ENCODE data around the gene PHF3.
"Not testable (repeated sequence)": the region's sequence is repeated elsewhere in the genome, so short reads cannot be mapped to it uniquely, and the experiment has no call there.

Gene PHF3

GRCh38 chr6:63709148-63709547 is 73.5 kb downstream of the PHF3 start:
- DNase-seq = no peak

- DNase-seq = no peak
Observed at GRCh38 chr6:63713332-63713731, 77.7 kb downstream of the PHF3 start.

GRCh38 chr6:63714091-63714490 is 78.5 kb downstream of the PHF3 start:
- DNase-seq = no peak

GRCh38 chr6:63716169-63716568 is 80.6 kb downstream of the PHF3 start:
- no peak for DNase-seq

- no peak for DNase-seq
Observed at GRCh38 chr6:63721181-63721580, 85.6 kb downstream of the PHF3 start.

GRCh38 chr6:63724721-63725120 is 89.1 kb downstream of the PHF3 start:
- DNase-seq = no peak

GRCh38 chr6:63730311-63730710 is 94.7 kb downstream of the PHF3 start:
- DNase-seq = no peak

- no peak for DNase-seq
Observed at GRCh38 chr6:63731930-63732329, 96.3 kb downstream of the PHF3 start.

GRCh38 chr6:63732336-63732735 is 96.7 kb downstream of the PHF3 start:
- no peak for DNase-seq

- DNase-seq = no peak
Observed at GRCh38 chr6:63734923-63735322, 99.3 kb downstream of the PHF3 start.

GRCh38 chr6:63738190-63738589 is 102.6 kb downstream of the PHF3 start:
- not testable (repeated sequence) for DNase-seq

- DNase-seq = no peak
Observed at GRCh38 chr6:63739094-63739687, 103.6 kb downstream of the PHF3 start.

GRCh38 chr6:63740709-63741108 is 105.1 kb downstream of the PHF3 start:
- no peak for DNase-seq

GRCh38 chr6:63742060-63742459 is 106.5 kb downstream of the PHF3 start:
- DNase-seq = no peak

- DNase-seq = no peak
Observed at GRCh38 chr6:63743691-63744090, 108.1 kb downstream of the PHF3 start.

GRCh38 chr6:63744810-63745209 is 109.2 kb downstream of the PHF3 start:
- DNase-seq = no peak

- DNase-seq = no peak
Observed at GRCh38 chr6:63745784-63746183, 110.2 kb downstream of the PHF3 start.

GRCh38 chr6:63750400-63750799 is 114.8 kb downstream of the PHF3 start:
- DNase-seq = no peak

GRCh38 chr6:63757275-63757674 is 121.7 kb downstream of the PHF3 start:
- not testable (repeated sequence) for DNase-seq

- DNase-seq = no peak
Observed at GRCh38 chr6:63757826-63758225, 122.2 kb downstream of the PHF3 start.

GRCh38 chr6:63759605-63760105 is 124.1 kb downstream of the PHF3 start:
- no peak for DNase-seq

GRCh38 chr6:63760199-63760598 is 124.6 kb downstream of the PHF3 start:
- no peak for DNase-seq

- DNase-seq = peak; percentile 25
Observed at GRCh38 chr6:63764318-63764916, 128.8 kb downstream of the PHF3 start.

Measured in COR-L47 (cell line).